Measurements from ENCODE around the gene HYAL1.

GRCh38 chr3:50345008-50345407 is 41.6 kb upstream of the HYAL1 start:
- TF ChIP-seq CTCF (IDR thresholded peaks at IDR 0.05) (no peak), POLR2A (IDR thresholded peaks at IDR 0.05) (no peak)
